Adrenal gland (tissue), 12 donors: ENCODE data around the gene ARL3. TPM values are rescaled to one million over a fixed set of nuclear protein-coding genes. Genes with fewer than 3 reads are reported as not detected.

Source experiments
- DNase-seq, 7 donors: peaks; one replicate each; pipeline ENCODE4 v3.0.0-alpha.2; 2019 to 2020
- H3K27ac ChIP-seq, 5 donors: fragments of 200-600 bp; sonication (generic) in 4 of 5; 1 replicate in 3 of 5; 2 replicates in 2 of 5; pipeline versions ENCODE4 v1.5.1 to v1.8.0; 2016 to 2020; ENCODE audit warnings: mild to moderate bottlenecking in 1 of 5
- H3K27me3 ChIP-seq: fragments of 200-600 bp; 2 replicates; pipeline ENCODE4 v1.8.0; 2021
- H3K36me3 ChIP-seq, 2 donors: fragments of 200-600 bp; replicated peaks in 1 of 2; 1 replicate in 1 of 2; 2 replicates in 1 of 2; pipeline versions ENCODE4 v1.5.1 to v1.8.0; 2018 to 2022
- H3K4me1 ChIP-seq, 2 donors: fragments of 200-600 bp; replicated peaks in 1 of 2; 1 replicate in 1 of 2; 2 replicates in 1 of 2; pipeline versions ENCODE4 v1.5.1 to v1.8.0; 2018 to 2021
- H3K4me3 ChIP-seq, 4 donors: fragments of 200-600 bp; sonication (generic) in 3 of 4; one replicate each; pipeline ENCODE4 v1.5.1; 2016 to 2018
- H3K9me3 ChIP-seq, 3 donors: fragments of 200-600 bp; sonication (generic) in 1 of 3; replicated peaks in 1 of 3; 1 replicate in 2 of 3; 2 replicates in 1 of 3; pipeline versions ENCODE4 v1.5.1 to v1.8.0; 2016 to 2021
- CTCF ChIP-seq, 6 experiments: fragments of 450-650 bp in 4 of 6; fragments of 200-600 bp in 2 of 6; sonication (generic) in 1 of 6; IDR thresholded peaks; 1 replicate in 5 of 6; 2 replicates in 1 of 6; pipeline versions ENCODE4 v1.5.1 to v1.8.0; 2016 to 2021; ENCODE audit warnings: antibody characterized with exemption in 6 of 6, mild to moderate bottlenecking in 2 of 6, moderate library complexity in 1 of 6
- POLR2A ChIP-seq, 2 donors: fragments of 450-650 bp; IDR thresholded peaks; one replicate each; pipeline ENCODE4 v1.6.1; 2017; ENCODE audit warnings: antibody characterized with exemption in 2 of 2, mild to moderate bottlenecking in 2 of 2, moderate library complexity in 1 of 2
- WGBS, 4 donors: extraction: QIAGEN DNeasy Blood & Tissue Kit in 2 of 4; methylation state at CpG; one replicate each; pipeline versions ENCODE4 v1.1.5 to v1.1.7; 2013 to 2017; 5-methylcytosine and 5-hydroxymethylcytosine counted together
- intact Hi-C, 2 donors: fragments of 100-400 bp; cut with DNase I; formaldehyde crosslinking; loops; one replicate each; pipeline versions ENCODE4 v1.14.1 to v1.15.0; 2022 to 2023
- polyA plus RNA-seq, 3 donors: library from polyadenylated mRNA; stranded (reverse); fragments of 200-250 nt in 2 of 3; fragments of 350-450 nt in 1 of 3; fragmentation: Illumina TruSeq in 1 of 3; extraction: RNeasy Lipid Tissue Mini Kit (QIAGEN cat#74804) in 1 of 3; gene quantifications; one replicate each; pipeline ENCODE4 v1.2.3, GENCODE V29; 2013 to 2014
- total RNA-seq, 9 donors: library from RNA; depleted of rRNA in 4 of 9; stranded (reverse); fragments of >200 nt in 4 of 9; fragments of 120-200 nt in 1 of 9; fragmentation: NEBNext Ultra II Directional in 1 of 9; extraction: Animal tissue kit (Norgen Biotek cat#: 25700) in 1 of 9; gene quantifications; one replicate each; pipeline versions ENCODE4 v1.1.0 to v1.2.4, GENCODE V29; 2013 to 2023
- donor health status: healthy with polysubstance abuse.
- donor health status: Bipolar disorder and iron deficiency.
- donor health status: DM: yes; HTN: yes; CAD: no.
- donor health status: DM: no; HTN: no; CAD: no.
- donor health status: DM: no; HTN: no; CAD: no.
- donor health status: DM: yes; HTN: yes; CAD: no.

Gene ARL3
- total and polyA plus RNA-seq, 12 donors: 4.8 to 20.5 (median 8.8) TPM

- intact Hi-C loops: no loop called here
- no peak overlapping the region for H3K4me3 ChIP-seq
- H3K36me3 ChIP-seq: no peaks in the 10 kb centered on the region
- TF ChIP-seq CTCF (IDR thresholded peaks at IDR 0.05): no peak
- no peak for TF ChIP-seq POLR2A (IDR thresholded peaks at IDR 0.05)
- peak overlapping the region in 3 of 5 donors; percentile 36 to 91 (median 82) for H3K27ac ChIP-seq
- no peaks in the 10 kb centered on the region for H3K9me3 ChIP-seq
- no peaks in the 10 kb centered on the region for H3K27me3 ChIP-seq
- DNase-seq: no peak
- WGBS, 4 donors: 59 to 67% (median 60%) methylated on average over 6 to 8 of the region's 8 CpGs
- H3K4me1 ChIP-seq: peaks cover 6 to 59% of the 10 kb centered on the region in 2 donors
Measured at GRCh38 chr10:102675011-102675665, 39.1 kb downstream of the ARL3 start.

GRCh38 chr10:102674566-102674965 is 39.6 kb downstream of the ARL3 start:
- H3K4me1 ChIP-seq: peaks cover 6 to 59% of the 10 kb centered on the region in 2 donors
- DNase-seq: no peak
- TF ChIP-seq POLR2A (IDR thresholded peaks at IDR 0.05) (no peak), CTCF (IDR thresholded peaks at IDR 0.05) (no peak)
- peak overlapping the region; percentile 28 to 91 (median 66) for H3K27ac ChIP-seq
- 6 to 52% (median 29%) methylated on average over 2 of the region's 2 CpGs for WGBS, 4 donors
- H3K9me3 ChIP-seq: no peaks in the 10 kb centered on the region
- H3K36me3 ChIP-seq: no peaks in the 10 kb centered on the region
- peak overlapping the region in 1 of 4 donors; percentile 36 for H3K4me3 ChIP-seq
- intact Hi-C loops: no loop called here
- no peaks in the 10 kb centered on the region for H3K27me3 ChIP-seq

- peak in 5 of 7 donors; percentile 67 to 86 (median 72) for DNase-seq
- intact Hi-C loops: no loop called here
- Histone ChIP-seq H3K4me3 (peak overlapping the region in 1 of 4 donors; percentile 36), H3K27ac (peak overlapping the region; percentile 28 to 91 (median 66)), H3K4me1 (peaks cover 6 to 57% of the 10 kb centered on the region in 2 donors), H3K27me3 (no peaks in the 10 kb centered on the region), H3K9me3 (no peaks in the 10 kb centered on the region), H3K36me3 (no peaks in the 10 kb centered on the region)
- TF ChIP-seq CTCF (IDR thresholded peaks at IDR 0.05) (no peak), POLR2A (IDR thresholded peaks at IDR 0.05) (no peak)
- 11 to 21% (median 17%) methylated on average over 19 of the region's 19 CpGs for WGBS, 4 donors
Measured at GRCh38 chr10:102673819-102674511, 40.2 kb downstream of the ARL3 start.

GRCh38 chr10:102673236-102673818 is 40.9 kb downstream of the ARL3 start:
- H3K9me3 ChIP-seq: no peaks in the 10 kb centered on the region

More at GRCh38 chr10:102673236-102673818, 40.9 kb downstream of the ARL3 start:
- no peak for DNase-seq
- WGBS, 4 donors: 73 to 75% (median 74%) methylated on average over 13 of the region's 13 CpGs
- intact Hi-C loops: no loop called here
- Histone ChIP-seq H3K27me3 (no peaks in the 10 kb centered on the region), H3K27ac (peak overlapping the region in 4 of 5 donors; percentile 28 to 91 (median 74)), H3K4me3 (no peak overlapping the region), H3K4me1 (peaks cover 6 to 51% of the 10 kb centered on the region in 2 donors), H3K36me3 (no peaks in the 10 kb centered on the region)
- TF ChIP-seq POLR2A (IDR thresholded peaks at IDR 0.05) (no peak), CTCF (IDR thresholded peaks at IDR 0.05) (no peak)
